Tibial nerve (tissue), 4 donors: ENCODE measurements around the gene PTPRE. TPM values are rescaled to one million over a fixed set of nuclear protein-coding genes. Genes with fewer than 3 reads are reported as not detected.
A peak's percentile ranks its signal among the peaks of the same experiment; 100 is the strongest.

Source experiments
- DNase-seq, 2 donors: peaks; one replicate each; pipeline ENCODE4 v3.0.0-alpha.2; 2019; ENCODE audit warnings: low spot score in 2 of 2
- H3K27ac ChIP-seq, 4 donors: fragments of 200-600 bp; sonication (generic) in 3 of 4; one replicate each; pipeline ENCODE4 v1.5.1; 2017 to 2019; ENCODE audit warnings: mild to moderate bottlenecking in 1 of 4
- H3K27me3 ChIP-seq, 2 donors: fragments of 200-600 bp; sonication (generic) in 1 of 2; one replicate each; pipeline versions ENCODE4 v1.5.1 to v1.6.0; 2017 to 2019
- H3K36me3 ChIP-seq, 3 donors: fragments of 200-600 bp; sonication (generic); one replicate each; pipeline ENCODE4 v1.5.1; 2018 to 2019
- H3K4me1 ChIP-seq, 4 donors: fragments of 200-600 bp; sonication (generic) in 3 of 4; one replicate each; pipeline ENCODE4 v1.5.1; 2017 to 2019
- H3K4me3 ChIP-seq, 4 donors: fragments of 200-600 bp; sonication (generic) in 3 of 4; one replicate each; pipeline ENCODE4 v1.5.1; 2017 to 2019; ENCODE audit warnings: mild to moderate bottlenecking in 1 of 4, moderate library complexity in 1 of 4
- H3K9me3 ChIP-seq, 4 donors: fragments of 200-600 bp; sonication (generic) in 3 of 4; one replicate each; pipeline ENCODE4 v1.5.1; 2017 to 2019
- CTCF ChIP-seq, 5 experiments: fragments of 200-600 bp in 3 of 5; fragments of 450-650 bp in 2 of 5; sonication (generic) in 3 of 5; IDR thresholded peaks; one replicate each; pipeline ENCODE4 v1.5.1; 2016 to 2019; ENCODE audit warnings: antibody characterized with exemption in 5 of 5, mild to moderate bottlenecking in 3 of 5, moderate library complexity in 2 of 5
- EP300 ChIP-seq, 2 donors: sonication (generic); formaldehyde crosslinking; IDR thresholded peaks; one replicate each; pipeline ENCODE4 v1.6.1; 2017; ENCODE audit warnings: antibody characterized with exemption in 2 of 2, mild to moderate bottlenecking in 1 of 2
- POLR2A ChIP-seq, 2 donors: fragments of 450-650 bp; IDR thresholded peaks; one replicate each; pipeline ENCODE4 v1.6.1; 2017; ENCODE audit warnings: antibody characterized with exemption in 2 of 2, mild to moderate bottlenecking in 2 of 2, moderate library complexity in 2 of 2
- WGBS, 2 donors: methylation state at CpG; one replicate each; pipeline ENCODE4 v1.1.5; 2018; 5-methylcytosine and 5-hydroxymethylcytosine counted together
- total RNA-seq, 4 donors: library from RNA; depleted of rRNA; stranded (reverse); fragments of >200 nt; gene quantifications; one replicate each; pipeline ENCODE4 v1.1.0, GENCODE V29; 2016

The PTPRE gene
- total RNA-seq, 4 donors from 2014 or later: 19.0 to 38.1 (median 25.8) TPM

GRCh38 chr10:127887541-127888415 is 19.1 kb upstream of the PTPRE start:
- Histone ChIP-seq H3K4me3 (no peak overlapping the region), H3K27me3 (no peaks in the 10 kb centered on the region), H3K36me3 (no peaks in the 10 kb centered on the region), H3K9me3 (no peaks in the 10 kb centered on the region), H3K4me1 (peaks cover 0 to 31% (median 14%) of the 10 kb centered on the region in 4 donors), H3K27ac (peak overlapping the region in 1 of 4 donors; percentile 49)
- DNase-seq: no peak
- no peak for TF ChIP-seq CTCF (IDR thresholded peaks at IDR 0.05)
- TF ChIP-seq EP300 (IDR thresholded peaks at IDR 0.05): no peak
- TF ChIP-seq POLR2A (IDR thresholded peaks at IDR 0.05): no peak
- 65 to 66% methylated on average over 15 to 16 of the region's 16 CpGs for WGBS, 2 donors

GRCh38 chr10:127888521-127889312 is 18.2 kb upstream of the PTPRE start:
- Histone ChIP-seq H3K4me1 (peaks cover 0 to 31% (median 14%) of the 10 kb centered on the region in 4 donors), H3K4me3 (no peak overlapping the region), H3K9me3 (no peaks in the 10 kb centered on the region), H3K27me3 (no peaks in the 10 kb centered on the region), H3K27ac (peak overlapping the region in 3 of 4 donors; percentile 62 to 85 (median 73)), H3K36me3 (no peaks in the 10 kb centered on the region)
- 83 to 86% methylated on average over 13 of the region's 13 CpGs for WGBS, 2 donors
- no peak for TF ChIP-seq POLR2A (IDR thresholded peaks at IDR 0.05)
- TF ChIP-seq CTCF (IDR thresholded peaks at IDR 0.05): no peak
- TF ChIP-seq EP300 (IDR thresholded peaks at IDR 0.05): no peak
- no peak for DNase-seq

DNA sequence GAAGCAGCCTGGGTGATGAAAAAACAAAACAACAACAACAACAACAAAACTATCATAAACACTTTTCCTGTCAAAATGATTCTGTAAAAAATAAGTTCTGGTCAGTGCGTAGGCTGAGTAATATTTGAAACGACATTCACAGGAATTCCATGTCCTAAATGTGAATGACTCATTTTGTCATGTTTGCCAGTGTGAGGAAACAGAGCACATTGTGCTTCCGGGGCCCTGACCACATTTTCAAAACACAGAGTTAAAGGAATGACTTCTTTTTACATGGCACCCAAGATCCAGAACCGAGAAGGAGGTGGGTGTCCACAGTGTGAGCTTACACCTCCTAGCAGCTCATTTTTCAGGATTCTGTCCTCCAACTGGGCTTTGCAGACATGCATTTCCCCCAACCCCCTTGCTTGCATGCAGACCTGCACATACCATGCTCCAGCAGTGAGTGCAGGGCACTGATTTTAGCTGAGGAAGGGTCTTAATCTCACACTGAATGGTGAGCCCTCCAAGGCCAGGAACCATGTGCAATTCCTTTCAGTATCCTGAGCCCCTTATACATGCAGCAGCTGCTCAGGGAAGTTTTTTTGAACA is 17.2 kb upstream of the PTPRE start:
- Histone ChIP-seq H3K36me3 (no peaks in the 10 kb centered on the region), H3K27me3 (no peaks in the 10 kb centered on the region), H3K27ac (peak overlapping the region in 3 of 4 donors; percentile 62 to 85 (median 73)), H3K9me3 (no peaks in the 10 kb centered on the region), H3K4me3 (peak overlapping the region in 1 of 4 donors; percentile 6), H3K4me1 (peaks cover 0 to 31% (median 14%) of the 10 kb centered on the region in 4 donors)
- 17 to 25% methylated on average over 4 of the region's 4 CpGs for WGBS, 2 donors
- DNase-seq: no peak
- TF ChIP-seq EP300 (IDR thresholded peaks at IDR 0.05) (peak in 1 of 2 donors; percentile 51), POLR2A (IDR thresholded peaks at IDR 0.05) (no peak)

GRCh38 chr10:127890216-127890615 is 16.7 kb upstream of the PTPRE start:
- WGBS, 2 donors: 55 to 58% methylated on average over 3 of the region's 3 CpGs

GRCh38 chr10:127890832-127891334 is 16.0 kb upstream of the PTPRE start:
- Histone ChIP-seq H3K36me3 (no peaks in the 10 kb centered on the region), H3K27me3 (no peaks in the 10 kb centered on the region), H3K4me1 (peaks cover 0 to 31% (median 14%) of the 10 kb centered on the region in 4 donors), H3K9me3 (no peaks in the 10 kb centered on the region), H3K27ac (peak overlapping the region in 2 of 4 donors; percentile 40 to 85), H3K4me3 (peak overlapping the region in 1 of 4 donors; percentile 18)
- 74 to 87% methylated on average over 3 of the region's 3 CpGs for WGBS, 2 donors
- DNase-seq: no peak
- TF ChIP-seq EP300 (IDR thresholded peaks at IDR 0.05): no peak
- TF ChIP-seq POLR2A (IDR thresholded peaks at IDR 0.05): no peak
- TF ChIP-seq CTCF (IDR thresholded peaks at IDR 0.05): no peak

More at GRCh38 chr10:127890216-127890615, 16.7 kb upstream of the PTPRE start:
- no peaks in the 10 kb centered on the region for H3K9me3 ChIP-seq
- TF ChIP-seq POLR2A (IDR thresholded peaks at IDR 0.05): no peak
- TF ChIP-seq EP300 (IDR thresholded peaks at IDR 0.05): no peak
- H3K27ac ChIP-seq: peak overlapping the region in 1 of 4 donors; percentile 85
- peak overlapping the region in 1 of 4 donors; percentile 6 for H3K4me3 ChIP-seq
- no peaks in the 10 kb centered on the region for H3K36me3 ChIP-seq
- H3K27me3 ChIP-seq: no peaks in the 10 kb centered on the region
- DNase-seq: no peak
- H3K4me1 ChIP-seq: peaks cover 0 to 31% (median 14%) of the 10 kb centered on the region in 4 donors
